OCI-M1 (cell line): ENCODE results near the gene CDH24.
"Not testable (repeated sequence)": the region's sequence is repeated elsewhere in the genome, so short reads cannot be mapped to it uniquely, and the experiment has no call there.

Experiments used
- DNase-seq: peaks from one replicate; lab custom pipeline; 2025; lab: John Stamatoyannopoulos, UW

Gene CDH24

GRCh38 chr14:23017091-23017490 lies 40.2 kb downstream of the CDH24 start:
- no peak for DNase-seq

GRCh38 chr14:23015618-23016017 lies 41.7 kb downstream of the CDH24 start:
- DNase-seq, result no peak

- not testable (repeated sequence) for DNase-seq
These were observed 43.6 kb downstream of the CDH24 start for GRCh38 chr14:23013749-23014054.

GRCh38 chr14:23013054-23013748 lies 44.1 kb downstream of the CDH24 start:
- no peak for DNase-seq

- peak; percentile 77 for DNase-seq
These were observed 47.2 kb downstream of the CDH24 start, which contains the start of gene C14orf93 for GRCh38 chr14:23009939-23010726. C14orf93 (minus strand) TSS chr14:23010143; CDS start chr14:22999023, 11,120 bp downstream.

- DNase-seq, result no peak
These were observed 47.8 kb downstream of the CDH24 start for GRCh38 chr14:23009483-23009938.

GRCh38 chr14:23008831-23009230 lies 48.5 kb downstream of the CDH24 start:
- DNase-seq, result peak; percentile 42

GRCh38 chr14:23006544-23007419 lies 50.5 kb downstream of the CDH24 start:
- DNase-seq, result peak; percentile 98

- peak; percentile 57 for DNase-seq
These were observed 51.2 kb downstream of the CDH24 start for GRCh38 chr14:23006188-23006534.

- peak; percentile 35 for DNase-seq
These were observed 51.7 kb downstream of the CDH24 start for GRCh38 chr14:23005451-23006187.

- not testable (repeated sequence) for DNase-seq
These were observed 53.0 kb downstream of the CDH24 start for GRCh38 chr14:23004274-23004673.

- DNase-seq, result no peak
These were observed 54.7 kb downstream of the CDH24 start for GRCh38 chr14:23002592-23002991.

GRCh38 chr14:23000860-23001259 lies 56.5 kb downstream of the CDH24 start:
- DNase-seq, result no peak

GRCh38 chr14:22998329-22999012 lies 58.8 kb downstream of the CDH24 start:
- DNase-seq, result no peak

- DNase-seq, result no peak
These were observed 59.5 kb downstream of the CDH24 start for GRCh38 chr14:22997676-22998323.
